Eye (tissue), 1 donor: ENCODE results near the gene CPN2.

Experiments used
- DNase-seq: peaks from one replicate; pipeline ENCODE4 v3.0.0-alpha.2; 2015

The CPN2 gene

GRCh38 chr3:194310060-194310835 lies 40.9 kb downstream of the CPN2 start:
- DNase-seq = no peak

- peak; percentile 65 for DNase-seq
Observed at GRCh38 chr3:194308601-194309449, 42.3 kb downstream of the CPN2 start.

GRCh38 chr3:194307849-194308248 lies 43.3 kb downstream of the CPN2 start:
- no peak for DNase-seq

GRCh38 chr3:194306771-194307640 lies 44.1 kb downstream of the CPN2 start:
- DNase-seq = peak; percentile 18

- no peak for DNase-seq
Observed at GRCh38 chr3:194306109-194306686, 44.9 kb downstream of the CPN2 start.

GRCh38 chr3:194305356-194306108 lies 45.6 kb downstream of the CPN2 start:
- peak; percentile 34 for DNase-seq

GRCh38 chr3:194304186-194304917 lies 46.8 kb downstream of the CPN2 start:
- no peak for DNase-seq

- DNase-seq = no peak
Observed at GRCh38 chr3:194303749-194304148, 47.4 kb downstream of the CPN2 start.

GRCh38 chr3:194301730-194302129 lies 49.4 kb downstream of the CPN2 start:
- DNase-seq = no peak

GRCh38 chr3:194300936-194301335 lies 50.2 kb downstream of the CPN2 start:
- DNase-seq = no peak

GRCh38 chr3:194300382-194300758 lies 50.8 kb downstream of the CPN2 start:
- DNase-seq = peak; percentile 80

- DNase-seq = no peak
Observed at GRCh38 chr3:194298331-194299227, 52.5 kb downstream of the CPN2 start.

GRCh38 chr3:194296454-194297263 lies 54.5 kb downstream of the CPN2 start:
- peak; percentile 91 for DNase-seq

GRCh38 chr3:194294895-194295214 lies 56.3 kb downstream of the CPN2 start:
- DNase-seq = no peak

GRCh38 chr3:194294199-194294894 lies 56.8 kb downstream of the CPN2 start:
- DNase-seq = peak; percentile 76

- peak; percentile 0 for DNase-seq
Observed at GRCh38 chr3:194293546-194294198, 57.5 kb downstream of the CPN2 start.

GRCh38 chr3:194292331-194292730 lies 58.8 kb downstream of the CPN2 start:
- DNase-seq = no peak
